Endometrial microvascular endothelial cells (primary cell): ENCODE measurements around the gene FYN. TPM values are rescaled to one million over a fixed set of nuclear protein-coding genes. Genes with fewer than 3 reads are reported as not detected.
"Not testable (repeated sequence)": the region's sequence is repeated elsewhere in the genome, so short reads cannot be mapped to it uniquely, and the experiment has no call there.

Experiments used
- in situ Hi-C: cut with HindIII; loops from 2 replicates; pipeline ENCODE4 v1.10.0; 2017; ENCODE audit warnings: low sequenced_read_pairs, low pct_unique_long_range_greater_than_20kb; ENCODE audit errors: inconsistent ontology term
- total RNA-seq: library from RNA; depleted of rRNA; stranded (reverse); fragments of >200 nt; gene quantifications from one replicate; pipeline ENCODE4 v1.2.3, GENCODE V29; 2015; ENCODE audit errors: inconsistent ontology term

The FYN gene
- total RNA-seq, 1 donor from 2014 or later: 117 TPM

DNA sequence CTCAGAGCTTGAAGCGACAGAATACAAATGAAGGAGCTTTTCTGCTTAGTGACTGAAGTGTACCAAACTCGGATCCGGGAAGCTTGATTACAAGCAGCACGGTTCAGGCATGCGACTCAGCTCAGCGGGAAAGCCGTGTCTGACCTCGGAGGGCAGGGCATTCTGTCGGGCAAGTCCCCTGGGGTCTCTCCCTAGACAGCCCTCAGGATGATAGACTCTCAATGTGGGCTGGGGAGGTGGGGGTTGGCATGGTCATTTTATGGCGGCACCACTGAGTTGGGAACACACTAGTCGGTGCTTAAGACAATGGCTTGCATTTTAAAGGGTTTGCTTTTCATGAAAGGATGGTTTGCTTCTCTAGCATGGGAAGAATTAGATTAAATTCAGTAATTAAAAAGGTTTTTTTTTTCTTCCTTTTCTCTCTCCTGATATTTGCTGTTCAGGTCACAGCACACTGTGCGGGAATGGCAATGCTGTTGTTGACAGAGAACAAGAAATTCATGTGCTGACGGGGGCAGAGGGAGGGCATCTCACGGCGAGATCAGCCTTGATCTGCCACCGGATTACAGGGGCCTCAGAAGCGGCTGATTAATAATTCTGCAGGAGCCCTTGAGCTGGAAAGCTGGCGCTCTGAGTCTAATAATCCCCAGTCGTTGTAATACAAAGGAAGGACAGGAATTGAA is 186.9 kb downstream of the FYN start:
- in situ Hi-C loops: no loop called here

DNA sequence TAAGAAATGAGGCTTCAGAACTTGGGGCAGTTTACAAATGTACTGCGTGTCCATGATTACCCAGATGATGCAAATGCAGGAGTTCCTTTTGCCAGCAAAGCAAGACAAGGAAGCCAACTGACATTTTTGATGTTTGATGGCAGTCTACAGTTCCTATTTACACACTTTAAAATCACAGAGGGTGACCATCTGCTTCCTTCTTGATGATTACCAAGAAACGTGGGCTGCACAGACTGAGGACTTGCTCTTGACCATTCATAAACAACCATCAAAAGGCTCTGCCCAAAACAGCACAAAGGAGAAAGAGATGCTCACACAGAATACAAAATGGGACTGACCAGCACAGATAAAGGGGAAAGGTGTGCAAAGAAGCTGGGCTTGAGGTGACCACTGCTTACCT is 187.7 kb downstream of the FYN start:
- in situ Hi-C loops: no loop called here

DNA sequence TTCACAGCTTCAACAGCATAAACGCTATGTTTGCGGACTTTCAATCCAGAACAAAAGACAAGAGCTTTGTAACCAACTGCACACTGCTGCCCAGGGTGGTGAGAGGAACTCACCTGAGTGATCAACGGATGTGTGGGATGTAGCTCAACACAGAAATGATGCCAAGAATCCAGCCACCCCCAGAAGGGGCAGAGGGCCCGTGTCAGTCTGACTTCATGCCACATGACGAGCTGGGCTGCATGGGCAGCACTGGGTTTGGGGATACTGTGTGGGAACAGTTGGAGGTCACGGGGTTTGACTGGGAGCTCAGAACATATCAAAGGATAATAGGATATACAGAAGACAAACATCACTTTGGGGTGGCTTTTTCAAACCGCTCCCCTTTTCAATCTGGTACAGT is 188.2 kb downstream of the FYN start:
- in situ Hi-C loops: no loop called here

DNA sequence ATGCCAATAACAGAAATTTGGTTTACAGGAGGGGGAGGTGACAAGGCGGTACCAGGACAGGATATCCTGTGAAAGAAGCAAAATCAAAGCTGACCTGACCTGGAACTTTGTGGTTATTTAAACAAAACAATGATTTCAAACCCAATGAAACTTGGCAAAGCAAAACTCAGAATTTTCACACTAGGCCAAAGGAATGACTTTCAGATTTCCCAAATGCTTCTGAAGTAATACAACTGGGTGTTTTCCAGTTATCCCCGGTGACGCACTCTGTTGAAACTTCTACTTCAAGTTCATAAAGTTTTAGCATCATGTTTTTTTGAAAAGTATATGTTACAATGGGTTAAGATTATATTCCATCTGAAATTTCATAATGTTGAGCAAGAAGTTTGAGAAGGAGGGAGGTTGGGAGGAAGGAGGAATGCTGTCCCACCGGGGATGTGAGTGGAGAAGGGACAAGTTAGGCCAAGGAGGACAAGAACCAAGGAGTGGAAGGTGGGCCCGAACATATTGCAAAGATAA is 189.4 kb downstream of the FYN start:
- in situ Hi-C loops: no loop called here

DNA sequence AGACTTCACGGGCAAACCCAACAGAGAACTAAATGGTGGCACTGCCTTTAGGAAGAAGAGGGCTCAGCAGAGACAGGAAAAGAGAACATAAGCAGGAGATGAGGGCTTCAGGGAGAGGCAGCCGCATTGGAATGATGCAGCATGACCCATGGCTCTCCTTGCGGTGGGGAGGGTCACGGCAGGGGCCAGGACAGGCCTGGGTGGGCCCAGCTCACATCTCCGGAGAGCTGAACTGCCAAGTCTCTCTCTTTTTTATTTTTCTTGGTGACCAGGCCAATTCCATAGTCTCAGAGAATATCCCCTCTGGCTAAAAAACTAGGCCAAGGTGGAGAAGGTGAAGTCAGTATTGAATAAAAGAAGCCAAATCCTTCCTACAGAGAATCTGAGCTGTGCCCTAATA is 190.1 kb downstream of the FYN start:
- in situ Hi-C loops: no loop called here

DNA sequence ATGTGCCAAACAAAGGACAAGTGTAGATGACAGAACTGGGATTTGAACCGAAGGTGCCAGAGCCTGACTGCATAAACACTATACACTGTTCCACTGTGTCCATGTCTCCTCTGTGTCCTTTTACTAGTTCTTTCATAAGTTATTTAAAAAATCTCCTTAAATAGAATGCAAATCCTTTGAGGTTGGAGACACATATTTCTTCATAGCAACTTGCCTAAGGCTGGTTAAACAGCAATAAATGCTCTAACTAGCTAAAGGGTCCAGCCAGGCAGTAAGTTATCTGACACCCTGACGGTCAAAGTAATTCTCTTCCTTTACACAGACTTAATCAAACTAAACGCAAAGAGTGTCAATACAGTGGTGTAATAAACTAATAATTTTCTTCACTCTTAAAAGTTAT is 191.4 kb downstream of the FYN start:
- in situ Hi-C loops: no loop called here

DNA sequence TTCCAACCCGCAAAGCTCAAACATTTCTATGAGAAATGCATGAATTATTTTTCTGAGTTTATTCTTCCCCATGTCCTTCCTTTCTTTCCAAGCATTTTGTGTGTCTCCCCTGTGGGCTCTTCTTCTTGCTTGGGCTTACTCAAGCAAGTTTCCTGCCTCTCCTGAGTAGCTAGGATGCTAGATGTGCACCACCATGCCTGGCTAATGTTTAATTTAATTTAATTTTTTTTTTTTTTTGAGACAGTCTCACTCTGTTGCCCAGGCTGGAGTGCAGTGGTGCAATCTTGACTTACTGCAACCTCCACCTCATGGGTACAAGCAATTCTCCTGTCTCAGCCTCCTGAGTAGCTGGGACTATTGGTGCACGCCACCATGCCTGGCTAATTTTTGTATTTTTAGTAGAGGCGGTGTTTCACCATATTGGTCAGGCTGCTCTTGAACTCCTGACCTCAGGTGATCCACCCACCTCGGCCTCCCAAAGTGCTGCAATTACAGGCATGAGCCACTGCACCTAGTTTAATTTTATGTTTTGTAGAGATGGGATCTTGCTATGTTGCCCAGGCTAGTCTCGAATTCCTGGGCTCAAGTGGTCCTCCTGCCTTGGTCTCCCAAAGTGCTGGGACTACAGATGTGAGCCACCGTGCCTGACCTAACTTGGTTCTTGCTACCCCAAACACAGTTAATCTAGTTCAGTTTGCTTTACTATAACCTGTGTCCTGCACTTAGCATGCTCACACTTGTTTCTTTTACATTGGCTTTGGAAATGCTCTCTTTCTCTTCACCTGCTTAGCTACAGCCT is 192.2 kb downstream of the FYN start:
- in situ Hi-C loops: not testable (repeated sequence)

DNA sequence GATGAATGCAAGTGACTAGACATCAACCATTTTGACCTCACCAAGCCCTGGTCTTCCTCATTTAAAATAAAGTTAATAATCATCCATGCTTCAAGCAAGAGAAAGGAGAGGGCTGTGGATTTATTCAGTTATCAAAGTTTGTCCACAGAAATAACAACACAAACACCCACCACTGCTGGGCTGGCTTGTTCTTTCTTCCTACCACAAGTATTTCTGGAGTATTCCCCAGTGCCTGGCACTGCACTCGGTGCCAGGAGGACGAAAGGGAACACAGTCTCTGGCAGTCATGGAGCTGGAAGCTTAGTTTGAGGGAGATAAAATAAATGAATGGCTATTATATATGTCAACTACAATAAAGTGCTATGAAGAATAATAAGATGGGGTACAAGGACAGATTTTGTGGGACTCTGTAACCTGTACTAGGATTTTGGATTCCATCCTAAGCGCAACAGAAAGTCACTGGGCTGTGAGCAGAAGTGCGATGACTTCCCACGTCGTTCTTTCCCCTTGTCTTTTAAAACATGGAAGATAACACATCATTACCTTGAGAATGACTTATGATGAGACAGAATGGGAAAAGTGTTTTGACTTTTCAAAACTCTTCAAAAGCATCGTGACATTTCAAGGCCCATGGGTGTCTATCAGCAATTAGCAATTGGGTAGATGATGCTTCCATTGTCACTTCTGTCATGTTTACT is 193.1 kb downstream of the FYN start:
- in situ Hi-C loops: no loop called here

DNA sequence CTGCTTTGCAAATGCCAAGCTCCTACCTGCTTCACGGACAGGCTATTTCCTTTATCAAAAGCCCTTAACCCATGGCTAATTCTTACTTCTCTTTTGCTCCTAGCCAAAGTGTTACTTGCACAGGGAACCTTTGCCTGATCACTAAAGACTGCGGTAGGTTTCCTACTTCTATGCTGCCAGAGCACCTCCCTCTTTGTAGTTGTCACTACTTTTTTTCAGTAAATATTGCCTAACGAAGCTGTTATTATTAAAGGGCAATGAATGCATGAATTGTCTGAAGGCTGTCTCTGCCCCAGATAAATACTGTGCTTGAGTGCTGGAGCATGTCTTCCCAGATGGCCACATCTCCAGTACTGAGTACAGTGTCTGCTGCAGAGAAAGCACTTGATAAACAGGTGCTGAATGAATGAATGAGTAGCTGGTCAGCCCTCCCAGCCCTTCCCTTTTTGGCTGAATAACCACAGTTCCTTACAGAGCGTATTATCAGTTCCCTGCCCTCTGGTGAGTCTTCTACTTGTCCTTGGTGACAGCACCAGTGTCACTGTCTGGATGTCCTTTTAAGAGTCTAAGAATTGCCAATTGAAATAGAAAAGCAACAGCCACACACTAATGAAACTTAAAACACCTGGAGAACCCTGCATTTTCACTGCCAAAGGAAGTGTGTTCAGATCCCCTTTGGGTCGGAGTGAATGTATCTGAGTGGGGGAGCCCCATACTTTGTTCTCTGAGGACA is 194.0 kb downstream of the FYN start:
- in situ Hi-C loops: no loop called here

DNA sequence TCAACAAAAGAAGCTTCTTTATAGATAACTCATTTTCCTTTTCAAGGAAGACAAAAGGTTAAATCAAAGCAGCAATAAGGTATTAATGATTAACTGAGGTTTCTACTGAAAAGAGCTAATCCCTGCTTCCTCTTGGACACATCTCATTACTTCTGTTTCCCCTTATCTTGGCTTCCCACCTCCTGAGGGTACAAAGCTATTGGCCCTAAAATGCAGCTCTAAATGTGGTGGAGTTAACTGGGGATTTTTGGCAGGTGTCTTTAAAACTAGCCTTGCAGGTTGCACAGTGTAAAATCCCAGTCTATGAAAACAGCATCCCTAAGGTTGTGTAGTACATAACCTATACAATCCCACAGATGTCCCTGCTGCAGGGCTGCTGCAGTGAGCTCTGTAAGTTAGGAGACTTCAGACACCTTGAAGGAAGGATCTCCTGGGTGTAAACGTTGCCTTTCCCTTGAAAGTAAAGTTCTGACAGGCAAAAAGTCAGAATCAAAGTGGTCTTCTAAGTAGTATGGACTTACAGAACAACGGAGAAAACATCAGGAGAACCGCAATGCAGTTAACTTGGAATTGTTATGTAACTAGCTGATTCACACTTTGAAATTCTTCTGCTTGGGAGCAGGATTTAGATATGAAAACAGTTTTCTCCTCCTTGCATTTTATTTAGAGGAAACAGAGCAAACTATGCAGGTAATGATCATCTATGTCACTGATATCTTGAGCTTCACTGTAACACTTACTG is 195.8 kb downstream of the FYN start:
- in situ Hi-C loops: no loop called here

DNA sequence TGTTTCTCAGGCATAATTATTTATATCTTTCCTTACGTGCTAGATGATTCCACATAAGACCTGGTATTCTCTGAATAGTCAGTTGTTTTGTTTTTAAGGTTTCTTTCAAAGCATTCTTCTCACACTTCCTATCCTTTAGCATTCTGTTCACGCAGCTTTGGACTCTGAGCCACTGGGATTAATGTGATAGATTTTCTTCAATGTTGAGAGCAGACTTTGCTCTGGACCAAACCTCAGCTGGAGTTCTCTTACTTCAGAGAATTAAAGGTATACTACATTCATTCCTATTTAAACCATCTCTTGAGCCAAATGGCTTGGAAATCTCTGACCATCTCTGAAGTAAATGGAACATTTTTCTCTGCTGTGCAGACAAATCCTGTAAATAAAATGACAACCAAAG is 196.9 kb downstream of the FYN start:
- in situ Hi-C loops: no loop called here

DNA sequence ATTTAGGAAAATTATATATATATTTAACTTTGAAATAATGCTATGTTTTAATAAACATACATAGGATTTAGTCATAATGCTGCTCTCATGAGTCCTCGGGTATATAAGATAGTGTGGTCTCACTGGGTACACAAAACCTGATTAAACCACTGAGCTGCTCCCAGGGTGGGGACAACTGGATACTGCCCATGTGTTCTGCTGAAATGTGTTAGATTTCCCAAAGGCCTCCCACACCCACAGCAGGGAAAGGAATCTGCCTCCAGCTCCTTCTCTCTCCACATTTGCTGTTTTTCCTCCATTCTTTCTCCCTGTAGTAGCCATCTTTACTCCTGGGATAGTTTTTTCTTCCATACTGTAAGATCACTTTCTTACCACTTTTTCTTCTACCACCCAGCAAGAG is 198.4 kb downstream of the FYN start:
- in situ Hi-C loops: no loop called here

DNA sequence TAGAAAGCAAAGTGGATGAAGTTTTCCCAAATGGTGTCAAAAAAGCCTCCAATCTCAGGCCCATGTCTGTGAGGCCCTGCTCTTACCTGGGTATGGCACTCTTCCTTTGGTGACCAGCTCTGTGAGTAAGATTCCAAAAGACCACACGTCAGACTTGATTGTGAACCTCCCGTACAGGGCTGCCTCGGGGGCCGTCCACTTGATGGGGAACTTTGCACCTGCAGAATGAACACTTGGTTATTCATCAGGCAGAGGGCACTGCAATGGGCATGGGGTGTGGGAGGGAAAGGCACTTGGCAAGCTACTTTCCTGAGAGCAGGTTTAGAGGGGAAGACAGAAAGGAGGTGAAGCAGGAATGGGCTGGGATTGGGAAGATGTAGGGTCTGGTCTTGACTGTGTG is 198.8 kb downstream of the FYN start:
- in situ Hi-C loops: no loop called here

DNA sequence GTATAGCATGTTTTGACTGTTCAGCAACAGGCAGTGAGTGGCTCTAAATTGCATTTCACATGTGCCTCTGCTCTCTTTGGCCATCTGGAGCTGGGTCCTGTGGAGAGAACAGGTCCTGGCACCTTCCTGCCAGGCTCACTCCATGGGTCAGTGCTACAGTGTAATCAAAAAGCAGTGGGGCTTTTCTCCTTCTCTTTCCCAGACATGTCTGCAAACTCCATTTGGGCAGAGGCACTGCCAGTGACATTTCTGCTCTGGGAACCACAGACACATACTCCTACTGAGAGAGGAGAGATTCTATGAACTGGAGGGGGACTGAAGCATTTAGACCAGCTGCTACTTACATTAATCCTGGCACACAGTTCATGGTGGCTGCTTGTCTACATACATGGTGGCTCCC is 199.3 kb downstream of the FYN start:
- in situ Hi-C loops: no loop called here

DNA sequence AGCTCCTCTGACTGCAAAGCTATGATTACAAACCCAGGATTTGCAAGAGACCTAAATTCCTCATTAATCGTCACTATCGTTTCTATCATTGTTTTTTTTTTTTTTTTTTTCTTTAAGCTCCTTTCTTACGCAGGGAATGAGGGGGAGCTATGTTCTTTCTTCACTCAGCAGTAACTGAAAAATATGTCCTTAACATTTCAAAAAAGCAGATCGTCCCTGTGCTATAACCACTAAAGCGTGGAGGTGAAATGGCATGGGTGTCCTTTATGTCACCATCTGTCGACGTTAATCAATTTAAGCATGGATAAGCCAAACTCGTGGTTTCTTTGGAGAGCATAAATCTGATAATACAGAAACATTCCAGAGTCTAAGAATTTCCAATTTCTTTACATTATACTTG is 199.7 kb downstream of the FYN start:
- in situ Hi-C loops: no loop called here

DNA sequence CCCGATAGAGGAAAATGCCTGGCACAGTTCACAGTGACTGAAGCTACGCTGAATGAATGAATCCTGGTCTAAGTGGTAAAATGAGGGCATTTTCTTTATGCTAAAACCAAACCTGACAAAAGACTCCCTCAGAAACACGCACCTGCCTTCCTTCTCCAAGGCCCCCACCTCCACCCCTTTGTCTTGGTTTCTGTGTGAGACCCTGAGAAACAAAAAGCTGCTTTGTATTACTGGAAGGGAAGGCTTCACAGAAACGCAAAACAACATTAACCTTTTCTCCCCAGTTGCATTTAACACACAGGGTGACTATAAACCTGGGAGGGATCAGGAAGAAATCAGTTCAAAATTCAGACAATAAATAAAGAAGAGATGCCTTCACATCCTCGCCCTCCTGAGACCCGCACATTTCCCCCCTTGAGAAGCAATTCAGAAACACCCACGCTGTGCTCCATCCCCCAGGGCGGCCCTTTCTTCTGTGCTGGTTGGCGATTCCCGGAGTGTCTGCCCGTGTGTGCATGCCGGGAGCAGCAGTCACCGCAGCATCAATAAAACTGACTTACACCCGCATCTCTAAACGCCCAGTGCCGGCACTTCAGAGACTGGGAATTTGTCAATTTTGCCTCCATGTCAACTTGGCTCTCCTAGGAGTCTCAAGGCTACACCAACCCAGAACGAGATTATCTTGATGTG is 200.3 kb downstream of the FYN start:
- in situ Hi-C loops: no loop called here

DNA sequence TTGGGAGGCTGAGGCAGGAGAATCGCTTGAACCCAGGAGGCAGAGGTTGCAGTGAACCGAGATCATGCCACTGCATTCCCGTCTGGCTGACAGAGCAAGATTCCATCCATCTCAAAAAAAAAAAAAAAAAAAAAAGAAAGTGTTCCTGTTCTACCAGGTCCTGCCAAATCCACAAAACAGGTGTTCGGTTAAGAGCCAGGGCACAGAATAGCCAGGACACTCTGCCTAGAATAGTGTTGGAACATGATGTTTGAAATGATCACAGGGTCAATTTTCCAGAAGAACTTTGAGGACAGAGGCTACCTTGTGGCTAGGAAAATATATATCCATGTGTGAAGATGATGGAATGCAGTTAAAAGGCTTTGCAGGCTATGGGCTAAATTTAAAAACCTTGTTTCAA is 203.9 kb downstream of the FYN start:
- in situ Hi-C loops: no loop called here

DNA sequence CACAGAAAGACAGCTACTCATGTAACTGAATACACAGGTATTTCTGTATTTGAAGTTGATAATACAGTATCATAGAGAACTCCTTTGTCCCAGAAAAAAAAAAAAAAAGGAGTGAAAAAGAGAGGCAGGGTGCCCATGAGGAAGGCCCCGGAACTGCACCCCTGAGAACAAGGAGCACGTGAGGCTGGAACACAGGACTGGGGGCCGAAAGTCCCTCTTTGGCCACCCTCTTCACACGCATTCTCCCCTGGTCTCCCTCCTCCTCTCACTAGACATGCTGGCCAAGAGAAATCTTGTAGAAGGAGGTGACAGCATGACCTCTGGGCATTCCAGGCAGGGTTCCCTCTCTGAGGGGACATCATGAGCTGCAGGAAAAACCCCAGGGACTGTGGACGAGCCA is 204.8 kb downstream of the FYN start:
- in situ Hi-C loops: no loop called here
